Measurements from ENCODE around the gene EVPL.

Gene EVPL

DNA sequence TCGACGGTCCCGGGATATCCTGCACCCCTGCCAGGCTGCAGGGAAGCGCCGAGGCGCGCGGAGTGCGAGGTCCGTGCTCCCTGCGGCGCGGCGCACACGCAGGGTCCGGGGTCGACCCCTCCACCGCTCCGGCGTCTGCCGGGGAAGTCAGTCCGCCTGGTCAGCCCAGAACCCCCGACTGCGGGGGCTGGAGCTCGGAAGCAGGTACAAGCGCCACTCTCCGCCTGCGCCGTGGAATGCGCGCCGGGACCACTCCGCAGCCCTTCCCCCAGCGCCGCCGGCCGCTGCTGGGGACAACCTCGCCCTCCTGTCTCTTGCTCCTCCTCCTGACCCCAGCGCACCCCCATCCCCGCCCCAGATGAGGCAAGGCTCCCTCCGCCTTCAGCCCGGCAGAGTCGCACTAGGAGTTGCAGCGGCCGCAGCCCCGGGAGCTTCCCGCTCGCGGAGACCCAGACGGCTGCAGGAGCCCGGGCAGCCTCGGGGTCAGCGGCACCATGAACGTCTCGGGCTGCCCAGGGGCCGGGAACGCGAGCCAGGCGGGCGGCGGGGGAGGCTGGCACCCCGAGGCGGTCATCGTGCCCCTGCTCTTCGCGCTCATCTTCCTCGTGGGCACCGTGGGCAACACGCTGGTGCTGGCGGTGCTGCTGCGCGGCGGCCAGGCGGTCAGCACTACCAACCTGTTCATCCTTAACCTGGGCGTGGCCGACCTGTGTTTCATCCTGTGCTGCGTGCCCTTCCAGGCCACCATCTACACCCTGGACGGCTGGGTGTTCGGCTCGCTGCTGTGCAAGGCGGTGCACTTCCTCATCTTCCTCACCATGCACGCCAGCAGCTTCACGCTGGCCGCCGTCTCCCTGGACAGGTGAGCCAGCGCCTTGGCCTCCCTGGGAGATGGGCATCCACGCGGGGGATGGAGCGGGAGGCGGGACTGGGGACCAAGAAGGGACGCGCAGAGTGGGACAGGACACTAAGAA lies 47.6 kb upstream of the EVPL start, which contains the start of gene GALR2:
Gene GALR2 (plus strand): TSS at position 392 of the 974 bp plus-strand sequence. CDS start 103 bp downstream, at position 495.
- Histone ChIP-seq H2BK5ac (ENCODE audit: low read length) (no peak within 1 kb of the TSS), H2BK12ac (ENCODE audit: low read length) (peak within 1 kb of the TSS; percentile 67), H3K4me3 (ENCODE audit: low read length in 2 of 2) (peak within 1 kb of the TSS; percentile 35 to 68), H3K14ac (ENCODE audit: low read length) (peak within 1 kb of the TSS; percentile 39), H2AFZ (ENCODE audit: low read length) (peak within 1 kb of the TSS; percentile 92), H3K9ac (ENCODE audit: low read depth, low read length, poor library complexity) (peak within 1 kb of the TSS; percentile 10), H3K9me3 (replicated peaks in 1 of 2; ENCODE audit: control insufficient read depth in 2 of 2, insufficient read depth in 1 of 2, low read depth in 1 of 2, low read length in 2 of 2) (peaks cover 0 to 5% of the 10 kb centered on the region in 2 donors), H3K4ac (ENCODE audit: low read length) (no peak within 1 kb of the TSS), H2BK15ac (ENCODE audit: low read length) (no peak within 1 kb of the TSS), H3K18ac (ENCODE audit: low read length) (peak within 1 kb of the TSS; percentile 83), H2BK120ac (ENCODE audit: low read depth, low read length) (no peak within 1 kb of the TSS), H4K91ac (ENCODE audit: low read depth, low read length, poor library complexity) (peak within 1 kb of the TSS; percentile 24), H2AK5ac (ENCODE audit: low read depth, low read length) (peak within 1 kb of the TSS; percentile 60), H3K27me3 (ENCODE audit: control insufficient read depth in 3 of 3, insufficient read depth in 3 of 3, low read depth in 1 of 3, low read length in 3 of 3) (peaks cover 38 to 63% (median 38%) of the 10 kb centered on the region in 3 experiments), H3K4me2 (ENCODE audit: insufficient read depth, low read length, poor library complexity, severe bottlenecking) (peak within 1 kb of the TSS; percentile 66), H4K8ac (ENCODE audit: low read depth, low read length) (no peak within 1 kb of the TSS), H3K23ac (ENCODE audit: low read depth, low read length, poor library complexity) (peak within 1 kb of the TSS; percentile 66), H3K36me3 (replicated peaks in 1 of 2; ENCODE audit: control insufficient read depth in 2 of 2, insufficient read depth in 2 of 2, low read length in 2 of 2) (peaks cover 0 to 6% of the 10 kb centered on the region in 2 donors), H3K79me1 (ENCODE audit: low read depth, low read length) (peaks cover 6% of the 10 kb centered on the region), H3K4me1 (ENCODE audit: control insufficient read depth in 2 of 2, insufficient read depth in 1 of 2, low read depth in 1 of 2, low read length in 2 of 2) (peaks cover 12 to 13% of the 10 kb centered on the region in 2 donors), H3K27ac (replicated peaks; ENCODE audit: low read length) (no peak within 1 kb of the TSS)
- no CpG with 5 or more reads among the region's 92 CpGs for WGBS, 2 donors (ENCODE audit: extremely low coverage in 2 of 2, insufficient read length in 2 of 2, insufficient replicate concordance in 1 of 2)
- no peak for DNase-seq (ENCODE audit: low spot score)

DNA sequence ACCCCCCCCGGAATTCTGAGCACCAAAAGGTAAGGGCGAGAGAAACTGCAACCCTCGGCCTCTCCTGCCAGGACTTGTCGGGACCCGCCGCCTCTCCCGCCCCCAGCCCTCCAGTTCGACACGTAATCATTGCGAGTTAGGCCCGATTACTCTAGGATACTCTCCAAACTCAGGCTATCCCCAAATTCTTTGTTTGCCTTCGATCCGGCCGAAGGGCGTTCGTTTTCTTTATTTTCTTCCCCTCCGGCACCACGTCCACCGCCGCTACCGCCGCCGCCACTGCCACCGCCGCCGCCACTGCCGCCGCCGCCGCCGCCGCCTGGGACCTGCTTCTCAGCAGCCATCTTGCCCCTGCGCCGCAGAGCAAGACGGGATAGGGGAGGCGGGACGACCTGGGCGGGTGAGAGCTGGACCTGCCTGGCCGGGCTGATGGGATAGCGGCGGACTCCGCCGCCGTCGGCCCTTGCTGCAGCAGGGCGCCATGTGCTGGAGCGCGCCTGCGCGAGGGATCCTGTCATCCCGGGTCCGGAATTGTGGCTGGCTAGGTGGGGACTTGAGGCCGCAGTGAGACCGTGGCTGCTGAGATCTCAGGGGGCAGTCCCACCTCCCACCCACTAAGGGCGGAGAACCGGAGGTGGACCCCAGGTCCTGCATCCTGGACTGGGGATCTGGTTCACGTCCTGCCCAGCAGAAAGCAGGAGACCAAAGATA lies 45.2 kb upstream of the EVPL start, which contains the start of gene SRP68:
Gene SRP68 (minus strand): TSS at position 370 of the 711 bp plus-strand sequence. CDS start 26 bp downstream, at position 344.
- Histone ChIP-seq H4K91ac (ENCODE audit: low read depth, low read length, poor library complexity) (no peak within 1 kb of the TSS), H2AK5ac (ENCODE audit: low read depth, low read length) (peak within 1 kb of the TSS; percentile 71), H3K4me3 (ENCODE audit: low read length in 2 of 2) (peak within 1 kb of the TSS; percentile 83 to 89), H2BK12ac (ENCODE audit: low read length) (no peak within 1 kb of the TSS), H3K9ac (ENCODE audit: low read depth, low read length, poor library complexity) (peak within 1 kb of the TSS; percentile 93), H3K4ac (ENCODE audit: low read length) (no peak within 1 kb of the TSS), H3K23ac (ENCODE audit: low read depth, low read length, poor library complexity) (peak within 1 kb of the TSS; percentile 96), H3K36me3 (replicated peaks in 1 of 2; ENCODE audit: control insufficient read depth in 2 of 2, insufficient read depth in 2 of 2, low read length in 2 of 2) (peaks cover 0 to 20% of the 10 kb centered on the region in 2 donors), H3K4me2 (ENCODE audit: insufficient read depth, low read length, poor library complexity, severe bottlenecking) (peak within 1 kb of the TSS; percentile 98), H3K79me1 (ENCODE audit: low read depth, low read length) (peaks cover 10% of the 10 kb centered on the region), H4K8ac (ENCODE audit: low read depth, low read length) (no peak within 1 kb of the TSS), H3K27ac (replicated peaks; ENCODE audit: low read length) (no peak within 1 kb of the TSS), H2BK5ac (ENCODE audit: low read length) (no peak within 1 kb of the TSS), H3K18ac (ENCODE audit: low read length) (peak within 1 kb of the TSS; percentile 66), H3K27me3 (ENCODE audit: control insufficient read depth in 3 of 3, insufficient read depth in 3 of 3, low read depth in 1 of 3, low read length in 3 of 3) (peaks cover 31 to 40% (median 38%) of the 10 kb centered on the region in 3 experiments), H3K9me3 (replicated peaks in 1 of 2; ENCODE audit: control insufficient read depth in 2 of 2, insufficient read depth in 1 of 2, low read depth in 1 of 2, low read length in 2 of 2) (peaks cover 0 to 3% of the 10 kb centered on the region in 2 donors), H3K4me1 (ENCODE audit: control insufficient read depth in 2 of 2, insufficient read depth in 1 of 2, low read depth in 1 of 2, low read length in 2 of 2) (peaks cover 6 to 10% of the 10 kb centered on the region in 2 donors), H2AFZ (ENCODE audit: low read length) (peak within 1 kb of the TSS; percentile 89), H2BK15ac (ENCODE audit: low read length) (peak within 1 kb of the TSS; percentile 70), H2BK120ac (ENCODE audit: low read depth, low read length) (no peak within 1 kb of the TSS), H3K14ac (ENCODE audit: low read length) (peak within 1 kb of the TSS; percentile 22)
- peak; percentile 88 for DNase-seq (ENCODE audit: low spot score)
- no CpG with 5 or more reads among the region's 57 CpGs for WGBS, 2 donors (ENCODE audit: extremely low coverage in 2 of 2, insufficient read length in 2 of 2, insufficient replicate concordance in 1 of 2)

DNA sequence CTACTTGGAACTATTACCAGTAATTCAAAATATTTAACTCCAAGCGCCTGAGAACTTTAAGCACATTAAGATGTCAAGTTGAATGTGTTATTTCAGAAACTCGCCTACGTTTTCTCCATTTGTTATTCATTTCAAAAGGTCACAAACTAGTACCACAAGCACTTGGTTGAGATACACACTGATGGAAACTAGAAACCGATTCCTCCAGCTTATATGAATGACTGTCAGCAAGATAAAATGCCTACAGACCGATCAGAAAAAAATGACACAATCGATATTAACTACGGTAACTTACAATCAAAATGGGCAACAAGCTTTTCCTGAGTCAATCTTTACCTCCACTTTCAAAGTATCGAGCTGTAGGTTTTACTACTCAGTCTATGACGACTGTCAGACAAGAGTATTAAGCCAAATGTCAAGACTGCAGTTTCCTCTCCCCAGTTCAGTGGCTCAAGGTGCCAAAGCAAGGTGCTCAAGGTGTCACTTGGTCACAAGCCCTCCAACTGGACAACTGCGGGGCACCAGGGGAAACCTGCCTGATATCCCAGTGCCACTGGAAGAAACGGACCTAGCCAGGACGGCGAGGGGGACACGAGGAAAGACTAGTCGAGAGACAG lies 44.5 kb upstream of the EVPL start:
- Histone ChIP-seq H2AK5ac (ENCODE audit: low read depth, low read length) (no peak overlapping the region), H2BK12ac (ENCODE audit: low read length) (no peak overlapping the region), H3K14ac (ENCODE audit: low read length) (no peak overlapping the region), H3K36me3 (replicated peaks in 1 of 2; ENCODE audit: control insufficient read depth in 2 of 2, insufficient read depth in 2 of 2, low read length in 2 of 2) (peaks cover 4 to 26% of the 10 kb centered on the region in 2 donors), H4K91ac (ENCODE audit: low read depth, low read length, poor library complexity) (no peak overlapping the region), H3K4me2 (ENCODE audit: insufficient read depth, low read length, poor library complexity, severe bottlenecking) (peak overlapping the region; percentile 98), H2BK5ac (ENCODE audit: low read length) (no peak overlapping the region), H4K8ac (ENCODE audit: low read depth, low read length) (no peak overlapping the region), H2AFZ (ENCODE audit: low read length) (peak overlapping the region; percentile 89), H3K4me1 (ENCODE audit: control insufficient read depth in 2 of 2, insufficient read depth in 1 of 2, low read depth in 1 of 2, low read length in 2 of 2) (peaks cover 6% of the 10 kb centered on the region in 2 donors), H3K4me3 (ENCODE audit: low read length in 2 of 2) (peak overlapping the region; percentile 83 to 89), H3K79me1 (ENCODE audit: low read depth, low read length) (peaks cover 10% of the 10 kb centered on the region), H3K9me3 (replicated peaks in 1 of 2; ENCODE audit: control insufficient read depth in 2 of 2, insufficient read depth in 1 of 2, low read depth in 1 of 2, low read length in 2 of 2) (peaks cover 0 to 3% of the 10 kb centered on the region in 2 donors), H3K18ac (ENCODE audit: low read length) (no peak overlapping the region), H2BK15ac (ENCODE audit: low read length) (no peak overlapping the region), H3K27ac (replicated peaks; ENCODE audit: low read length) (no peak overlapping the region), H3K4ac (ENCODE audit: low read length) (no peak overlapping the region), H3K23ac (ENCODE audit: low read depth, low read length, poor library complexity) (no peak overlapping the region), H2BK120ac (ENCODE audit: low read depth, low read length) (no peak overlapping the region), H3K27me3 (ENCODE audit: control insufficient read depth in 3 of 3, insufficient read depth in 3 of 3, low read depth in 1 of 3, low read length in 3 of 3) (peaks cover 24 to 33% (median 33%) of the 10 kb centered on the region in 3 experiments), H3K9ac (ENCODE audit: low read depth, low read length, poor library complexity) (peak overlapping the region; percentile 87)
- no CpG with 5 or more reads among the region's 15 CpGs for WGBS, 2 donors (ENCODE audit: extremely low coverage in 2 of 2, insufficient read length in 2 of 2, insufficient replicate concordance in 1 of 2)
- no peak for DNase-seq (ENCODE audit: low spot score)
